ENCODE data around the gene RASA4B.
"Not testable (repeated sequence)": the region's sequence is repeated elsewhere in the genome, so short reads cannot be mapped to it uniquely, and the experiment has no call there.

GRCh38 chr7:102542083-102542482 is 24.5 kb upstream of the RASA4B start:
- TF ChIP-seq, protein P1, sequence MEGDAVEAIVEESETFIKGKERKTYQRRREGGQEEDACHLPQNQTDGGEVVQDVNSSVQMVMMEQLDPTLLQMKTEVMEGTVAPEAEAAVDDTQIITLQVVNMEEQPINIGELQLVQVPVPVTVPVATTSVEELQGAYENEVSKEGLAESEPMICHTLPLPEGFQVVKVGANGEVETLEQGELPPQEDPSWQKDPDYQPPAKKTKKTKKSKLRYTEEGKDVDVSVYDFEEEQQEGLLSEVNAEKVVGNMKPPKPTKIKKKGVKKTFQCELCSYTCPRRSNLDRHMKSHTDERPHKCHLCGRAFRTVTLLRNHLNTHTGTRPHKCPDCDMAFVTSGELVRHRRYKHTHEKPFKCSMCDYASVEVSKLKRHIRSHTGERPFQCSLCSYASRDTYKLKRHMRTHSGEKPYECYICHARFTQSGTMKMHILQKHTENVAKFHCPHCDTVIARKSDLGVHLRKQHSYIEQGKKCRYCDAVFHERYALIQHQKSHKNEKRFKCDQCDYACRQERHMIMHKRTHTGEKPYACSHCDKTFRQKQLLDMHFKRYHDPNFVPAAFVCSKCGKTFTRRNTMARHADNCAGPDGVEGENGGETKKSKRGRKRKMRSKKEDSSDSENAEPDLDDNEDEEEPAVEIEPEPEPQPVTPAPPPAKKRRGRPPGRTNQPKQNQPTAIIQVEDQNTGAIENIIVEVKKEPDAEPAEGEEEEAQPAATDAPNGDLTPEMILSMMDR (IDR thresholded peaks at IDR 0.05; ENCODE audit: low read depth, low read length) = not testable (repeated sequence)
- not testable (repeated sequence) for TF ChIP-seq EZH2phosphoT487 (IDR thresholded peaks at IDR 0.05; ENCODE audit: low read depth)
